HG03045 (cell line): ENCODE data around the gene USP6NL.
"Not testable (repeated sequence)": the region's sequence is repeated elsewhere in the genome, so short reads cannot be mapped to it uniquely, and the experiment has no call there.

ENCODE experiments used
- ATAC-seq: cut with Tn5 transposase; IDR thresholded peaks from one replicate; pipeline ENCODE4 v1.9.1; 2021; ENCODE audit warnings: mild to moderate bottlenecking, moderate library complexity; ENCODE audit not compliant: unreplicated experiment

The USP6NL gene

GRCh38 chr10:11611248-11612020, at the start of gene USP6NL:
TSS of gene USP6NL (minus strand) at chr10:11611650. CDS start at chr10:11597634, 14,016 bp downstream.
- peak; percentile 71 for ATAC-seq

- no peak for ATAC-seq
Measured at GRCh38 chr10:11658801-11659368, 47.4 kb upstream of the USP6NL start.

- no peak for ATAC-seq
Measured at GRCh38 chr10:11655836-11656235, 44.4 kb upstream of the USP6NL start.

- ATAC-seq, result no peak
Measured at GRCh38 chr10:11654659-11655058, 43.2 kb upstream of the USP6NL start.

GRCh38 chr10:11653758-11654471, 42.5 kb upstream of the USP6NL start:
- ATAC-seq, result no peak

GRCh38 chr10:11647676-11648075, 36.2 kb upstream of the USP6NL start:
- ATAC-seq, result no peak

- ATAC-seq, result no peak
Measured at GRCh38 chr10:11646450-11646849, 35.0 kb upstream of the USP6NL start.

GRCh38 chr10:11643039-11643438, 31.6 kb upstream of the USP6NL start:
- ATAC-seq, result no peak

GRCh38 chr10:11642566-11642965, 31.1 kb upstream of the USP6NL start:
- no peak for ATAC-seq

- ATAC-seq, result no peak
Measured at GRCh38 chr10:11639849-11640764, 28.7 kb upstream of the USP6NL start.

- no peak for ATAC-seq
Measured at GRCh38 chr10:11639362-11639761, 27.9 kb upstream of the USP6NL start.

- no peak for ATAC-seq
Measured at GRCh38 chr10:11638055-11638698, 26.7 kb upstream of the USP6NL start.

GRCh38 chr10:11636697-11637303, 25.4 kb upstream of the USP6NL start:
- no peak for ATAC-seq

GRCh38 chr10:11631890-11632587, 20.6 kb upstream of the USP6NL start:
- ATAC-seq, result peak; percentile 97

GRCh38 chr10:11631291-11631690, 19.8 kb upstream of the USP6NL start:
- ATAC-seq, result no peak

- no peak for ATAC-seq
Measured at GRCh38 chr10:11629731-11630130, 18.3 kb upstream of the USP6NL start.

GRCh38 chr10:11627941-11628340, 16.5 kb upstream of the USP6NL start:
- ATAC-seq, result not testable (repeated sequence)

- no peak for ATAC-seq
Measured at GRCh38 chr10:11626071-11626470, 14.6 kb upstream of the USP6NL start.

GRCh38 chr10:11625019-11625735, 13.7 kb upstream of the USP6NL start:
- ATAC-seq, result peak; percentile 55
